Thoracic aorta (tissue), 2 donors: ENCODE measurements around the gene CNOT6L. TPM values are rescaled to one million over a fixed set of nuclear protein-coding genes. Genes with fewer than 3 reads are reported as not detected.

Experiments used
- ATAC-seq: fragments of 150-250 bp; one replicate; pipeline ENCODE4 v1.8.0; 2017; ENCODE audit warnings: low read depth; ENCODE audit not compliant: insufficient number of reproducible peaks, low FRiP score
- DNase-seq: peaks from one replicate; pipeline ENCODE4 v3.0.0-alpha.2; 2020; ENCODE audit warnings: low spot score
- H3K27ac ChIP-seq, 2 donors: fragments of 200-600 bp; sonication (generic); 1 replicate in 1 of 2; 2 replicates in 1 of 2; pipeline ENCODE4 v1.5.1; 2016; ENCODE audit warnings: mild to moderate bottlenecking in 2 of 2, moderate library complexity in 2 of 2
- H3K27me3 ChIP-seq: fragments of 200-600 bp; sonication (generic); replicated peaks from 2 replicates; pipeline ENCODE4 v1.6.0; 2016; ENCODE audit warnings: mild to moderate bottlenecking; ENCODE audit not compliant: insufficient read depth
- H3K36me3 ChIP-seq: fragments of 200-600 bp; sonication (generic); one replicate; pipeline ENCODE4 v1.5.1; 2016
- H3K4me1 ChIP-seq, 2 donors: fragments of 200-600 bp; sonication (generic); 1 replicate in 1 of 2; 2 replicates in 1 of 2; pipeline versions ENCODE4 v1.5.1 to v1.6.0; 2016; ENCODE audit warnings: low read depth in 2 of 2, mild to moderate bottlenecking in 1 of 2; ENCODE audit not compliant: control insufficient read depth in 1 of 2
- H3K4me3 ChIP-seq: fragments of 200-600 bp; sonication (generic); 2 replicates; pipeline ENCODE4 v1.5.1; 2016; ENCODE audit warnings: mild to moderate bottlenecking
- H3K9me3 ChIP-seq: fragments of 200-600 bp; sonication (generic); 2 replicates; pipeline ENCODE4 v1.5.1; 2016
- CTCF ChIP-seq: fragments of 200-600 bp; sonication (generic); IDR thresholded peaks from one replicate; pipeline ENCODE4 v1.5.1; 2019; ENCODE audit warnings: antibody characterized with exemption
- total RNA-seq, 2 donors: library from RNA; depleted of rRNA; stranded (reverse); fragments of >200 nt; gene quantifications; one replicate each; pipeline versions ENCODE4 v1.1.0 to v1.2.3, GENCODE V29; 2016

Gene CNOT6L
- total RNA-seq, 2 donors from 2014 or later = 22.9 to 39.9 TPM

GRCh38 chr4:77715414-77716290, 103.5 kb downstream of the CNOT6L start:
- peaks cover 4% of the 10 kb centered on the region for H3K36me3 ChIP-seq
- H3K27ac ChIP-seq = no peak overlapping the region
- ATAC-seq (no peak), DNase-seq (no peak)
- no peaks in the 10 kb centered on the region for H3K27me3 ChIP-seq
- no peaks in the 10 kb centered on the region for H3K9me3 ChIP-seq
- H3K4me1 ChIP-seq = peaks cover 0 to 8% of the 10 kb centered on the region in 2 donors
- TF ChIP-seq CTCF = no peak
- no peak overlapping the region for H3K4me3 ChIP-seq

GRCh38 chr4:77714514-77714913, 104.7 kb downstream of the CNOT6L start:
- H3K4me1 ChIP-seq = peaks cover 0 to 8% of the 10 kb centered on the region in 2 donors

GRCh38 chr4:77713884-77714283, 105.3 kb downstream of the CNOT6L start:
- Histone ChIP-seq H3K4me3 (no peak overlapping the region), H3K4me1 (peaks cover 0 to 8% of the 10 kb centered on the region in 2 donors), H3K36me3 (no peaks in the 10 kb centered on the region), H3K27ac (no peak overlapping the region), H3K9me3 (no peaks in the 10 kb centered on the region), H3K27me3 (no peaks in the 10 kb centered on the region)
- DNase-seq (no peak), ATAC-seq (no peak)
- TF ChIP-seq CTCF = no peak

More at GRCh38 chr4:77714514-77714913, 104.7 kb downstream of the CNOT6L start:
- Histone ChIP-seq H3K4me3 (no peak overlapping the region), H3K27me3 (no peaks in the 10 kb centered on the region), H3K27ac (no peak overlapping the region), H3K36me3 (peaks cover 2% of the 10 kb centered on the region), H3K9me3 (no peaks in the 10 kb centered on the region)
- DNase-seq (no peak), ATAC-seq (no peak)
- TF ChIP-seq CTCF = no peak

GRCh38 chr4:77712675-77713074, 106.5 kb downstream of the CNOT6L start:
- DNase-seq (no peak), ATAC-seq (no peak)
- Histone ChIP-seq H3K36me3 (no peaks in the 10 kb centered on the region), H3K4me1 (peaks cover 0 to 8% of the 10 kb centered on the region in 2 donors), H3K9me3 (no peaks in the 10 kb centered on the region), H3K4me3 (no peak overlapping the region), H3K27ac (no peak overlapping the region), H3K27me3 (no peaks in the 10 kb centered on the region)
- no peak for TF ChIP-seq CTCF

- H3K27me3 ChIP-seq = no peaks in the 10 kb centered on the region
- DNase-seq (no peak), ATAC-seq (no peak)
- no peaks in the 10 kb centered on the region for H3K36me3 ChIP-seq
- no peak overlapping the region for H3K4me3 ChIP-seq
- peaks cover 0 to 8% of the 10 kb centered on the region in 2 donors for H3K4me1 ChIP-seq
- no peak overlapping the region for H3K27ac ChIP-seq
- TF ChIP-seq CTCF = no peak
- H3K9me3 ChIP-seq = no peaks in the 10 kb centered on the region
Measured at GRCh38 chr4:77711469-77711868, 107.7 kb downstream of the CNOT6L start.
